ENCODE measurements around the gene APOB.

APOB gene

DNA sequence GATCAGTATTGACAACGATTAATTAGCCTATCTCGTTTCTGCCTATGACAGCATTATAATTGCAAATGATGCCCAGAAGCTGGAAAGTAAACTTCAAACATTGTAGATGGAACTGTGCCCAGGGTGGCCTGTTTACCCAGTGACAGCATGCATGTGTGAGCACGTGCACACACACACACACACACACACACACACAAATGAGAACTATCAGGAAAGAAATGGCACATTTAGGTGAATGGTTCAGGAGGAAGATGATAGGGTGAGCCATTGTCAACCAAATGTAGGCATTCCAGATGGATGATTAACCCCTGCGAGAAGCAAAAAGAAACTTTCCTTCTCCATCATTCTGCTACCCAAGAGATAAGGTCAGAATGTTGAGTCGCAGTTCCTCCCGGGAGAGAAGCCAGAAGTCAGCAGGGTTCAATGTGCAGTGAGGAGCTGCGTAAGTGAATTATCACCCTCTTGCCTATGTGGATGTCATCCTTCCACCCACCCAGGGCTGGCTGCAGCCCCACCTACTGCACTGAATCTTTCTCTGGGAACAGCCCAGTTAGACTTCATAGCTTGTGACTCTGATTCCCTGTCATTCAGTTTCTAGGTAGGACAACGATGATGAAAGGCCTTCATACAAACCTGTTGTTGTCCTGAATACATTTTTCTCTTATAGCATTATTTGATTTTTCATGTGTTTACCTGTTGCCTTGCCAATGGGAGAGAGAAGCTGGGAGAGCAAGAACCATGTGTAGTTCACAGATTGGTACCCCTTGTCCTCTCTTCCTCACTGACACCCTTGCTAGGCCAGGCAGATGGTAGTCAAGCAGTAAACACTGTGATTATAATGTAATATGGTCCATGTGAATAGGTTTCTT, 3.5 kb upstream of the APOB start:
- no peak for DNase-seq

DNA sequence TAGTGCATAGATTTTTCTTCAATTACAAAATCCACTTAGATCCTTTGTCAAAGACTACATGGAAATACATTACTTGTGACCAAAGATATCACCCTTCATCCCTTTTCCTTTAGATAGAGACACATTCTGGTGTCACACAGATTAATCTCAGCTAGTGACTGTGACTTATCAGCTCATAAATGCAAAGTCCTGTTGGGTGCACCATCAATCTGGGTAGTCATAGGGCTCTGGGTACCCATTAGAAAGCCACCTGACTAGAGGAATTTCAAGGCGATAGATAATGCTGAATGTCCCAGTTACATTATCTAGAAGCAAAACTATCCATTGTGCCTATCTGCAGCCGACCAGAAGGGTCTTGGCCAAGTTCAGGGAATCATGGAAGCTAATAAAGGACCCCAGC, 2.6 kb upstream of the APOB start:
- no peak for DNase-seq

DNA sequence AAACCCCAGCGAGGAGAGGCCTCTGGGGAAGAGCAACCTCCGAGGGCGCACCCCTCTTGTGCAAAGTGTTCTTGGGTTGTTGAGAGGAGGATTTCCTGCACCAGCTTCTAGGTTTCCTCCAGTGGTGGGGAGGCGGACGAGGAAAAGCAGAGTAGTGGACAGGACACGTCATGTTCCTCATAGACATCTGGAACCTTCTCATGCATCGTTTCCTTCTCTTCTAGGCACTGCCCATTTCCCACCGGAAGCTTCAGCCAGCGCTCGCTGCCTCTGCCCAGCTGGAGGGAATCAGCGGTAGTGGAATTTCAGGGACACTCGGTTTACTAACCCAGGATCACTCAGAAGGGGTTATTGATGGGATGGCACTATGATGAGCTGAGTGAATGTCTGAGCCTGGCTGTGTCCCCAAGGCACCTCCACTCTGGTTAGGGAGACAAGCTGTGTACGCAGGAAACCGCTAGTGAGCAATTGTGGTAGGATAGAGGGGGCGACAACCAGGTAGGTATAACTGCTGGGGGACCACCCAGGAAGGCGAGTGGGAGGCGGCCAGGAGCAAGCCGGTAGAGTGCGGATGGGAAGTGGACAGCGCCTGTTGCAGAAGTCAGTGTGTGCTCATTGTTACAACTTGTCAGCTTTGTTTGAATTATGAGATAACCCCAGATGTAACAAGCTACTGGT, 960 bp upstream of the APOB start:
- no peak for DNase-seq

DNA sequence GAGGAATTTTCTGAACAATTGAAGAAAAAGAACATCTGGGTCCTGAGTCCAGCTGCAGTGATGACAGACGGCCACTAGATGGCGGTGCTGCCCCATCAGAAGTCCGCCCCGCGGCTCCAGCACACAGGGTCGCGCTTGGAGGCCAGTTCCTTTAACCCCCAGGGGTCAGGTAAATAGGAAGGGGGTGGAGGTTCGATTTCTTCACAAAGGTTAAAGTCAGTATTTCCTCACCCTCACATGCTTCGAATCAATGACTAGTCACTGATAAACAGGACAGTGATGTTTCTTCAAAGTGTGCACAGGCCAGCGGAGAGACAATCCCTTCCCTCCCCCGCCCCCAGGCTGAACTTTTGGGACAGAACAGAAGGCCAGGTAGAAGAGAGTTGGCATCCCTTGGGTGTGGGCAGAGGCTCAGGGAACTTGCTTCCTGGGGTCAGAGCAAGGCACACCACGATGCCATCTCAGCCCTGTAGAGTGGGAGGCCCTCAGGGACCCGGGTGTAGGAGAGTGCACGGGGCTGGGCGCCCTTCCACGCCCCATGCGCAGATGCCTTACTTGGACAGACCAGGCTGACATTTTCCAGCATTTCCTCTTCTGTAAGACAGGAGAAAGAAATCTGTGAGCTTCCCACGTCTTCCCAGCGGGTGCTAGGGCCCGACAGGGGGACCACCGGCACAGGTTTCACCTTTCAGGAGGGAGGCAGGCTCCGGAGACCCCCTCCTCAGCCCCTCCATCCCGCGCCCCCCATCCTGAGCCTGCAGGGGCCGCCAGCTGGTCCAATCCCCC, 722 bp downstream of the APOB start:
- peak; percentile 58 for DNase-seq

DNA sequence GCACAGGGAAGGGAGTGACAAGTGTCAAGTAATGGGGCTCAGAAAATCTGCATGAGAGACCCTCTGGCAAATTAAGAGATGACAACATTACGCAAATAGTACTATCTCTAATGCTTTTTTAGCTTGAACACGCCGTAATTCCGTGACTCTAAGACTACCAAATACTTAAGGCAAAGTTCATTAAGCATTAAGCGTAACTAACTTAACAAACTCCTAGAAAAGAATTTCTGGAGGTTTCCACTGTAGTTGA, 1.2 kb downstream of the APOB start:
- no peak for DNase-seq

DNA sequence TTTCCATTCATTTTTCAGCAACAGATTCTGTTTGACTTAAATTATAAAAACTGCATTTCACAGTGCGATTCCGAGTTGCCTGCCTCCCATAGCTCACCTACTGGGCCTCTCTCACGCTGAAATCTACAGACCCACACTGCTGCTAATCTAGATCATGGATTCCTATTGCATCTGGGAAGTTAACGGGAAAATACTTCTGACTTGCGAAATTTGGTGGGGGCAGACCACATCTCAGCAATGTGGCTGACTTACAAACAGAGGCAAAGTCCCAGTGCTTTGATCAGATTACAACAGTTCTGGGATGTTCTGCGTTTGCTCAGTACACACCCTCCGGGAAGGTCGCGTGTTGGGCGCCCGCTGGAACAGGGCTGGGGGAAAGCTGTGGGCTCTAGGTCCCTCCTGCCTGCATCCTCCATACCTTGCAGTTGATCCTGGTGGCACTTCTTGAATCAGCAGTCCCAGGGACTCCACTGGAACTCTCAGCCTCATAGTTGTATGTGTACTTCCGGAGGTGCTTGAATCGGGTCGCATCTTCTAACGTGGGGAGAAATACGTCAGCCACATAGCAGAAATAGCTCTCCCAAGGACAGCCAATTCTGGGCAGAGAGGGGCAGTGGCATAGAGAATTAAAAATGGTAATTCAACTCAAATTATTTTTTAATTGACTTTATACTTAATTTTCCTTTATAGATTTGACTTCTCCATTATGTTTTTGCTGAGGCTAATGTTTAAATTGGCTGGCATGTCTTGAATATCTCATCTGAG, 1.7 kb downstream of the APOB start:
- no peak for DNase-seq

DNA sequence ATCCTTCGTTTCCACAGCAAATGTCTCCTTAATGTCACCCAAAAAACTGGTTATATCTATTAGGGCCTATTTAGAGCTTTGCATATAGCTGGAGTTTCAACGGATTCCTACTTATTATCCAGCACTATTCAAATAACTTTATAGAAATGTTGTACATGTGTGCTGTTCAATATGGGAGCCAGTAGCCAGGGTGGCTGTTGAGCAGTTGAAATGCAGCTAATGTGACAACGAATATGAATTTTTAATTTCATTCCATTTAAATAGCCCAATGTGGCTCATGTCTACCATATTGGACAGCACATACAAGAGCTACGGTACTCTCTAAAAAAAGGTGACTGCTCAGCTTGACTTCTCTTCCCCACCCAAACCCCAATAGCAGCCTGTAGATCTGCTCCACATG, 2.4 kb downstream of the APOB start:
- no peak for DNase-seq

DNA sequence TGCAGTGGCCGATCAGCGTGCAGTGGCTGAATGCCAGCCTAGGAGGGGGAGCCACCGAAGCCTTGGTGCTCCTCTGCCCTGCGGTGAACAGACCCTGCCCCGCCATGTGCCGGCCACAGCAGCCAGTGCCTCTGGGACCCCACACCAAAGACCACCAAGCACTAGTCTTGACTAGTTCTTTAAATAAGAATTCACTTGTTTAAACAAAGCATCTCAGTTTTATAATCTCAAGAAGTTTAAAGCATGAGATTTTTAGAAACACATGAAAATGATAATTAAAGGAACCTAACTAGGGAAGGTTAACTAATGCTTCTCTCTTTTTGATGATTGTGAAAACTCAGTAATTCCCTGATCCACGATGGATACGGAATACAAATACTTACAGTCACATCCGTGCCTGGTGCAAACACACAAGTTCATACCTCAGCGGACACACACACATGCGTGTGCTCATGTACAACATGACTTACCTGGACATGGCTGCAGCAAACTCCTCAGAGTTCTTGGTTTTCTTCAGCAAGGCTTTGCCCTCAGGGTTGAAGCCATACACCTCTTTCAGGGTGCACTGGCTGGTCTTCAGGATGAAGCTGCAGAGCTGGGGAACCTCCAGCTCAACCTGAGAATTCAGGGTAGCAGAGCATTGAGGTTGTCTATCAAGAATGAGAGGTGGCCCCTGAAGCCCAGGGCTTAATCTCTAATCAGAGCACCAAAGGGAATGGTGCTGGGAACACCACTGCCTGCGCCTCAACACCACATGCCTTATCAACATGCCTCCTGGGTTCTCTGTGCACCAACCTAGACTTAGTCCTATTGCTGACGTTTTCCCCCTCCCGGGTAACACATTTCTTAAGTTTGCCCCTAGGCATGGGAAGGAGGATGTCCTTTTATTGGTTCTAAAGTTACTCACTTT, 3.1 kb downstream of the APOB start:
- no peak for DNase-seq

DNA sequence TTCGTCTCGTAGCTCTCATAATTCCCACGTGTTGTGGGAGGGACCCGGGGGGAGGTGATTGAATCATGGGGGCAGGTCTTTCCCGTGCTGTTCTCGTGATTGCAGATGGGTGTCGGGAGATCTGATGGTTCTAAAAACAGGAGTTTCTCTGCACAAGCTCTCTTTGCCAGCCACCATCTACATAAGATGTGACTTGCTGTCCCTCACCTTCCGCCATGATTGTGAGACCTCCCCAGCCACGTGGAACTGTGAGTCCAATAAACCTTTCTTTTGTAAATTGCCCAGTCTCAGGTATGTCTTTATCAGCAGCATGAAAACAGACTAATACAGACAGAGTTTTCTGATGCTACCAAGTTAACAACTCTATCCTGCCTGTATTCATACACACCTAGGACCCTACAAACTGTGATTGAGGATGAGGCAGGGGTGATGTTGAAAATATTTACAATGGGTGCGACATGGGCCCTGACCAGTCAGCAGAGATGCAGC, 3.9 kb downstream of the APOB start:
- no peak for DNase-seq

DNA sequence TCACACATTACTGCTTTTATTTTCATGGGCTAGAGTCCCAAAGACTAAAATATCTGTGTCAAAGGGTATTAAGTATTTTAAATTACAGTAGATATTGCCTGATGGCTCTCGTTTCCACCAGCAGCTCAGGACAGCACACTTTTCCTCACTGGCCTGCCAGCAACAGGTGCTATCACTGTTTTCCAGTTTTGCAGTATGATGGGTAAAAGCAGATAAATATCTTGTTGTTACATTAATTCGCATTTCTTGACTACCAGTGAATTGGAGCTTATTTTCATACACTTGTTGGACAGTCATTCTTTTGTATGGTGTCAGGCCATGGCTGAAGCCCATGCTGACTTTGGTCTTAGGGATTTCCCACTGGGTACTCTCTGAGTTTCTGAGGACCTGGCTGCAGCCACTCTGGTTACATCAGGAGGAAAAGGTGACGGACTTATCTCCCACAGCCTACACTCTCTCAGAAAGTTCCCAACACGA, 4.8 kb downstream of the APOB start:
- DNase-seq: no peak

DNA sequence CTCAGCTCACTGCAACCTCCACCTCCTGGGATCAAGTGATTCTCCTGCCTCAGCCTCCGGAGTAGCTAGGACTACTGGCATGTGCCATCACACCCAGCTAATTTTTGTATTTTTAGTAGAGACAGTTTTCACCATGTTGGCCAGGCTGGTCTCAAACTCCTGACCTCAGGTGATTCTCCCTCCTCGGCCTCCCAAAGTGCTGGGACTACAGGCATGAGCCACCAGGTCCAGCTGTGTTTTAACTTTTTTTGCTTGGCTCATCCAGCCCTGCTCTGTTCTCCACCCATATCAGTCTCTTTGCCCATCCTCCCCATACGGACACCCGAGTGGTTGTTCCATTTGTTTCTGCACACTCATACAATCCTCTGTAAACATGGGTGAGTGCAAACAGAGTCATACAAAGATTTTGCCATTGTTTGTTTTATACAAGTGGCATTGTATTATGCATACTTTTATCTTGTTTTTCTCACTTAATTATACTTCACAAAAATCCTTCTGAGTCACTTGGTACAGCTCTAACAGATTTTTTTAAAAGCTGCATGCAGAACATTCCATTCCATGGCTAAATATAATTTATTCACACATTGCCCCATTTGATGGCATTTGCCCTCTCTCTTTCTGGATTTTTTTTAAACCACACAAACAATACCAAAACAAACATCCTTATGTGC, 5.3 kb downstream of the APOB start:
- DNase-seq: no peak

DNA sequence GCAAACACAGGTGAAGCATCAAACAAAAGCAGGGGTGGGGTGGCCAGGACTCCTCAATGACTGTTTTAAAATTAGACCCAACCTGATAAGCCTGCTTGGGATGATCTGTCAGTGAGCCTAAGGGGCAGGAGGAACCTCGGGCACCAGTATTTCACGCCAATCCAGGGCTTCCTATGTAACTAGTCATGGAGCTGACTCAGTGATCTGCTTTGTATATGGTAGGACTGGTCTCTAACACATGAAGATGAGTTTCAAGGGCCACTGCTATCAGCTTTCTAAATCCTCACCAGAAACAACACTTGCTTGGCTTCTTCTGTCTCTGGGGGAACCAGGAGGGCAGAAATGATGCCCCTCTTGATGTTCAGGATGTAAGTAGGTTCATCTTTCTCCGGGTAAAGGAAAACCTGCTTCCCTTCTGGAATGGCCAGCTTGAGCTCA, 6.2 kb downstream of the APOB start:
- no peak for DNase-seq

DNA sequence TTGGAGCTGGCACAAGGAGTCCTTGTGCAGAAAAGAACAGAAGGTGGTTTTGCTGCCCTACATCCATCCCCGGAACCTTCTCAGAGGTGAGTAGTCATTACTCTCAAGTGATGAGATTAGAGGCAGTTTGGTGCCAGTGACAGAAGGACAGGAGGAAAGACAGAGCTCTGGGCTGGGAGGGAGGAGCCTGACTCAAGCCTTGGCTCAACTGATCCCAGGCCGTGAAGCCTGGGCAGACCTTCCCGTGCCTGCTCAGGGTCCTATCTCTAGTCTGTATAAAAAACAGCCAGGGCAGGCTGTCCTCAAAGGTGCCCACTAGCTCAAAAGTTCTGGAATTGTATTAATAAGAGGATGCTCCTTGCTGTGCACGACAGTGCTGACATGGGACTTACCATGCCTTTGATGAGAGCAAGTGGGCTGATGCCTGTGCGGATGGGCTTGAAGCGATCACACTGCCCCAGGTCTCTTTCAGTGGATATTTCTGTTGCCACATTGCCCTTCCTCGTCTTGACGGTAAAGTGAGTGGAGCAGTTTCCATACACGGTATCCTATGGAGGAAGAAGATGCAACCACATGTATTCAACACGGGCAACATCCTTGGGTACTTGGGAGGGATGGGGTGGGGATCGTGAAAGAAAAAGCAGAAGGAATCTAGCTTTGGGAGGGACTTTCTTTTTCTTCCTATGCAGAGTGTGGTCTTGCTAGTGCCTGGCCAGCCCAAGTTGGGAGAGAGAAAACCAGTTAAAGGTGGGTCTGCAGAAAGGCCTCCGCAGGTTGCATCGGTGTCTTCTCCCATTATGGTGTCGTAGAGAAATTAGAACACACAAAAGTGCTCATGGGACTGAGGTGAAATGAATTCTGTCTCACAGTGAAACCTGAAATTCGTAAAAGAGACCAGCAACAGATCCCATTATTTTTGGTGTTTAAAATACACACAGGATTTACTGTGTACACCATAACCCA, 6.9 kb downstream of the APOB start:
- DNase-seq: no peak

DNA sequence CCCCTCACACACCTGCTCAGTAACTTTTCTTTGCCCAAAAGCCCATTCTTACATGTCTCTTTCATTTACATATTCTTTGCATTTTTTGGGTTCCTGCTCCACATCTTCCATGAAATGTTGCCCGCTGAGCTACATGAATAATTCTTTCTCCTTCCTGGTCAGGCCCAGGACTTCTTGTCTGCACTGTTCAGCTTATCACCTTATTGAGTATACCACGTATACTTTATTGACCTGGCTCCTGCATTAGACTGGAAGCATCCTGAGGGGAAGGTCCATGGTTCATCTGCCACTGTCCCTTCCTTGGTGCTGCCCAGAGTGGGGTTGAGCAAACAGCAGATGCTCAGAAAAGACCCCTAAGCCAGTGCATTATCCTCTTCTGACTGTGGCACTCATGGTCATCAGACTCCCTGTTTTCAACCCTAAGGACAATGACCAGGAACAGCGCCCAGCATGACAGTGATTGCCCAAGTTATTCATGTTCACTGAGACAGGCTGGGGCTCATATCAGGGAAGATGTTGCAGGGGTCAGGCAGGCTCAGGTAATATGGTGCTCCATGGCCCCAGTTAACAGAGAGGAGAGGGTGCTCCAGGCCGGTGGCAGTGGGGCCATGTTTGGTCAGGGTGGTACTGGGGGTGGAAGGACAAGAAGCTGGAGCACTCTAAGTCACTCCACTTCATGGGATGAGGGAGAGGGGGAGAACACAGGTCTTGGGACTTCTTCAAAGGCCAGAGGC, 7.7 kb downstream of the APOB start:
- DNase-seq: no peak

DNA sequence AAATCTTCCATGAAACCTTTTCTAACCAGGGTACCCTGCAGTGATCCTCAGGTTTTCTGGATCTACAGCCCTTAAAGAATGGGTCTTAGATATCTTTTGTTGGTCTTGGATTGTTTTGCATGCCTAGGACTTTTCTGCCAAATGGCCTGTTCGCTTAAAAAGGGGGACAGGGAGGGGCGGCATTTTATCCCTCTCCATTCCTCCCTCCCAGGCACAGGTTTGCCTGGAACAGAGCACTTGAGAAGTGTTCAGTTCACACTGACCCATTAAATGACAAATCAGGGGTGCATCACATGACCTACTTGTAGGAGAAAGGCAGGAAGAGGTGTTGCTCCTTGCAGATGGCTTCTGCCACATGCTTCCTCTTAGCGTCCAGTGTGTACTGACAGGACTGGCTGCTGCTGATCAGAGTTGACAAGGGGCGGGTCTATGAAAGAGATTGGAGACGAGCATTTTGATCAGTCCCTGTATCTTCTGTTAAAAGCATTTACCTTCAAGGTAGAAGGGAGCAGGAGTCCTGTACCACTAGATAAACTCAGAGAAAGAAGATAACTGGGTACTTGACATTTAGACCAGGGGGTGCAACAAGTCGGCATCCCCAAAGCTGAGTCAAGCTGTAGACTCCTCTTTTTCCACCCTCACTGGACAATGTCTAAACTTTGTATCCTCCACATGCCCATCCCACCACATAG, 8.4 kb downstream of the APOB start:
- no peak for DNase-seq

DNA sequence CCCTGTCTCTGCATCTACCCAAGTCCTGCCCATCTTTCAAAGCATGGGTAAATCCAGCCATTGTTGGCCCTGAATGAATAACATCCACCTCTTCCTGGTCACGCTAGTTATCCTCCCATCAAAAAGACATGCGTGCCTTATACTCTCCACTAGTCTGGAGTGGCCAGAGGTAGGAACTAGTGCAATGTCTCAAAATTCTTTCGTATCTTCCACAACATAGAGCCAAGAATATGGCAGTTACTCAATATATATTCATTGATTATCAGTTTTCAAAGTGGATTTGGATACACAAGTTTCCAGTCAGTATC, 8.9 kb downstream of the APOB start:
- no peak for DNase-seq

DNA sequence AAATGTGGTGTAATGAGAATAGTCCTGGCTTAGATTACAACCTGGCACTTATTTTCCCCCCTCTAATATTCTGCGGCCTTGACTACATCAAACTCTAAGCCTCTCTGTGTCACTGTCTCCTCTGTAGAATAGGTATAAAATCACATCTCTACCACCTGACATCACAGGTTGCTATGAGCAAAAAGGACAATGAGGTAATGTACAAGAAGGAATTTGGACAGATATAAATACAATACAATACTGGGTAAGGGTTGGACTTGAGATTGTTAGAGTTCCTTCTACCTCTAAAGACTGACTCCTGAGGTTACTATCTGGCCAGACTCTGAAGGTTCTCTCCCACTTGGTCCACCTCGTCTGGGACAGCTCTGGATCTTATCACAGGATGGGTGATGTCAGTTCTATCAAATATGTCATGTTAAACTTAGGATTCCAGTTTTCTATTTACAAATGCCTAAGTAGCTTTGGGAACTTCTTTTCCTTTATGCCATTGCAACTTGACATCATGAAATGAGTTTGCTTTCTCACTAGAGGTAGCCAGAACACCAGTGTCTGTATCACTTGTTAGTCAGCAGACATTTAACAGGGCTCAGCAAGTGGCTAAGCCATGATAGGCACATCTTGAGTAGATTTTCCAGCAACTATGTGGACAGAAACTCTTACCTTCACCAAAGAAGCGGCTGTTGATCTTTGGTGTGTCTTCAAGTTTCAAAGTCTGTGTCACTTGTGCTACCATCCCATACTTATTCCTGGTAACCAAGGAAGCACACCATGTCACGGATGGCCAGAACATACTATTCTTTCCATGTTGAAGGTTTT, 9.5 kb downstream of the APOB start:
- no peak for DNase-seq
